ENCODE data around the gene MGAT1. TPM values are rescaled to one million over a fixed set of nuclear protein-coding genes. Genes with fewer than 3 reads are reported as not detected.

MGAT1 gene
- total RNA-seq, 1 experiment from 2014 or later: 49.9 TPM

GRCh38 chr5:180820788-180821321 lies 18.2 kb upstream of the MGAT1 start:
- H3K36me3 ChIP-seq (ENCODE audit: insufficient read depth, low read length, poor library complexity, severe bottlenecking): no peaks in the 10 kb centered on the region
- TF ChIP-seq EZH2 (IDR thresholded peaks at IDR 0.05; ENCODE audit: borderline replicate concordance, low read depth, low read length, poor library complexity, severe bottlenecking) (no peak), CTCF (conservative IDR thresholded peaks at IDR 0.05; ENCODE audit: low read depth, low read length) (no peak)
- H3K27ac ChIP-seq (ENCODE audit: low read depth, low read length, poor library complexity, severe bottlenecking): no peak overlapping the region
- BruUV-seq (replicated peaks): no TSS peak
- ChIA-PET POLR2A (ENCODE audit: low non-redundant PET) (no interaction called here), CTCF (no interaction called here)
- no peak overlapping the region for H3K4me3 ChIP-seq (ENCODE audit: low read depth, low read length, poor library complexity, severe bottlenecking)
- H3K4me1 ChIP-seq (ENCODE audit: insufficient read depth, low read length, poor library complexity, severe bottlenecking): peaks cover 8% of the 10 kb centered on the region
- no peaks in the 10 kb centered on the region for H3K9me3 ChIP-seq (ENCODE audit: low read depth, low read length, poor library complexity, severe bottlenecking)
- intact Hi-C loops (cut with micrococcal nuclease; ENCODE audit: unreplicated experiment): no loop called here
- DNase-seq (ENCODE audit: low spot score): no peak
- H3K27me3 ChIP-seq (replicated peaks; ENCODE audit: insufficient read depth, low read depth, low read length, poor library complexity): no peaks in the 10 kb centered on the region

GRCh38 chr5:180818677-180819341 lies 16.2 kb upstream of the MGAT1 start:
- intact Hi-C loops (cut with micrococcal nuclease; ENCODE audit: unreplicated experiment): no loop called here
- no peak overlapping the region for H3K4me3 ChIP-seq (ENCODE audit: low read depth, low read length, poor library complexity, severe bottlenecking)
- H3K36me3 ChIP-seq (ENCODE audit: insufficient read depth, low read length, poor library complexity, severe bottlenecking): no peaks in the 10 kb centered on the region
- H3K4me1 ChIP-seq (ENCODE audit: insufficient read depth, low read length, poor library complexity, severe bottlenecking): peaks cover 8% of the 10 kb centered on the region
- H3K9me3 ChIP-seq (ENCODE audit: low read depth, low read length, poor library complexity, severe bottlenecking): no peaks in the 10 kb centered on the region
- BruUV-seq (replicated peaks): no TSS peak
- no peaks in the 10 kb centered on the region for H3K27me3 ChIP-seq (replicated peaks; ENCODE audit: insufficient read depth, low read depth, low read length, poor library complexity)
- no peak overlapping the region for H3K27ac ChIP-seq (ENCODE audit: low read depth, low read length, poor library complexity, severe bottlenecking)
- CTCF ChIA-PET: no interaction called here
- POLR2A ChIA-PET (ENCODE audit: low non-redundant PET): no interaction called here
- TF ChIP-seq CTCF (conservative IDR thresholded peaks at IDR 0.05; ENCODE audit: low read depth, low read length) (no peak), EZH2 (IDR thresholded peaks at IDR 0.05; ENCODE audit: borderline replicate concordance, low read depth, low read length, poor library complexity, severe bottlenecking) (no peak)
- DNase-seq (ENCODE audit: low spot score): no peak

- POLR2A ChIA-PET (ENCODE audit: low non-redundant PET): no interaction called here
Observed at GRCh38 chr5:180817893-180818674, 15.5 kb upstream of the MGAT1 start.

More at GRCh38 chr5:180817893-180818674, 15.5 kb upstream of the MGAT1 start:
- H3K9me3 ChIP-seq (ENCODE audit: low read depth, low read length, poor library complexity, severe bottlenecking): no peaks in the 10 kb centered on the region
- no peaks in the 10 kb centered on the region for H3K27me3 ChIP-seq (replicated peaks; ENCODE audit: insufficient read depth, low read depth, low read length, poor library complexity)
- no peak for TF ChIP-seq CTCF (conservative IDR thresholded peaks at IDR 0.05; ENCODE audit: low read depth, low read length)
- no peak for TF ChIP-seq EZH2 (IDR thresholded peaks at IDR 0.05; ENCODE audit: borderline replicate concordance, low read depth, low read length, poor library complexity, severe bottlenecking)
- no peak for DNase-seq (ENCODE audit: low spot score)
- H3K36me3 ChIP-seq (ENCODE audit: insufficient read depth, low read length, poor library complexity, severe bottlenecking): no peaks in the 10 kb centered on the region
- H3K4me1 ChIP-seq (ENCODE audit: insufficient read depth, low read length, poor library complexity, severe bottlenecking): peaks cover 8% of the 10 kb centered on the region
- intact Hi-C loops (cut with micrococcal nuclease; ENCODE audit: unreplicated experiment): no loop called here
- no TSS peak for BruUV-seq (replicated peaks)
- no peak overlapping the region for H3K4me3 ChIP-seq (ENCODE audit: low read depth, low read length, poor library complexity, severe bottlenecking)
- CTCF ChIA-PET: no interaction called here
- no peak overlapping the region for H3K27ac ChIP-seq (ENCODE audit: low read depth, low read length, poor library complexity, severe bottlenecking)

All from A673 (cell line).